Neural crest cell (in vitro differentiated cells): ENCODE data around the gene CPXM2. TPM values are rescaled to one million over a fixed set of nuclear protein-coding genes. Genes with fewer than 3 reads are reported as not detected.

ENCODE experiments used
- DNase-seq: peaks from one replicate; pipeline ENCODE4 v3.0.0; 2021; ENCODE audit warnings: low read depth, mixed read lengths, low spot score
- H3K27ac Mint-ChIP-seq: one replicate; pipeline ENCODE4 v1.8.0; 2021; ENCODE audit warnings: mild to moderate bottlenecking, mixed read lengths; ENCODE audit not compliant: unreplicated experiment
- H3K27me3 Mint-ChIP-seq: 2 replicates; pipeline ENCODE4 v1.8.0; 2021; ENCODE audit warnings: low read depth, mild to moderate bottlenecking, mixed read lengths
- H3K36me3 Mint-ChIP-seq: 2 replicates; pipeline ENCODE4 v1.8.0; 2021; ENCODE audit warnings: low read depth, mild to moderate bottlenecking, mixed read lengths
- H3K4me1 Mint-ChIP-seq: 2 replicates; pipeline ENCODE4 v1.8.0; 2021; ENCODE audit warnings: mixed read lengths
- H3K4me3 Mint-ChIP-seq: one replicate; pipeline ENCODE4 v1.8.0; 2021; ENCODE audit warnings: mild to moderate bottlenecking, mixed read lengths
- H3K9me3 Mint-ChIP-seq: 2 replicates; pipeline ENCODE4 v1.8.0; 2021; ENCODE audit warnings: mixed read lengths
- total RNA-seq: library from RNA; stranded (reverse); gene quantifications from 2 replicates; pipeline ENCODE4 v1.2.1, GENCODE V29; 2021
- TF ChIP-seq, protein P1 (sequence below): fragments of 200-600 bp; sonication (generic); conservative IDR thresholded peaks from 2 replicates; pipeline ENCODE4 v1.5.0; 2021; ENCODE audit warnings: antibody characterized with exemption, mild to moderate bottlenecking

The CPXM2 gene
- total RNA-seq, 1 donor from 2014 or later = not detected

DNA sequence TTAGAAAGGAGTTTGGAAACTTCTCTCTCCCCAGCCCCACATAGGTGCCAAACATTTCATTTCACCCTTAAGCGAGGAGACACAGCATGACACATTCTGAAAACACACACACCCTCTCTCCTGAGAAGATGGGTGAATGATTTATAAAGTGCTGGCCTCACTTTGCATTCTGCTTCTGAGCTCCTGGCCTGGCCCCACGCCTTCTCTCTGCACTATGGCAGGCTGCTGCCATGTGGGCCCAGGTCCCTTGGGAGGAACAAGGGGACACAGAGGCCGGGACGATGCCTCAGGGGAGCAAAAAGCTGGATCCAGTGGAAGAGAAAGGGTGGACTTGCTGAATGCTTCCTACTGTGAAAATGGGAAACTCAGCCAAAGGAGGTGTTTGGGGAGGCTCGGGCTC, 56.0 kb downstream of the CPXM2 start:
- H3K36me3 Mint-ChIP-seq = no peaks in the 10 kb centered on the region
- no peak overlapping the region for H3K4me3 Mint-ChIP-seq
- H3K27ac Mint-ChIP-seq = no peak overlapping the region
- H3K9me3 Mint-ChIP-seq = no peaks in the 10 kb centered on the region
- no peak for DNase-seq
- TF ChIP-seq, protein P1, sequence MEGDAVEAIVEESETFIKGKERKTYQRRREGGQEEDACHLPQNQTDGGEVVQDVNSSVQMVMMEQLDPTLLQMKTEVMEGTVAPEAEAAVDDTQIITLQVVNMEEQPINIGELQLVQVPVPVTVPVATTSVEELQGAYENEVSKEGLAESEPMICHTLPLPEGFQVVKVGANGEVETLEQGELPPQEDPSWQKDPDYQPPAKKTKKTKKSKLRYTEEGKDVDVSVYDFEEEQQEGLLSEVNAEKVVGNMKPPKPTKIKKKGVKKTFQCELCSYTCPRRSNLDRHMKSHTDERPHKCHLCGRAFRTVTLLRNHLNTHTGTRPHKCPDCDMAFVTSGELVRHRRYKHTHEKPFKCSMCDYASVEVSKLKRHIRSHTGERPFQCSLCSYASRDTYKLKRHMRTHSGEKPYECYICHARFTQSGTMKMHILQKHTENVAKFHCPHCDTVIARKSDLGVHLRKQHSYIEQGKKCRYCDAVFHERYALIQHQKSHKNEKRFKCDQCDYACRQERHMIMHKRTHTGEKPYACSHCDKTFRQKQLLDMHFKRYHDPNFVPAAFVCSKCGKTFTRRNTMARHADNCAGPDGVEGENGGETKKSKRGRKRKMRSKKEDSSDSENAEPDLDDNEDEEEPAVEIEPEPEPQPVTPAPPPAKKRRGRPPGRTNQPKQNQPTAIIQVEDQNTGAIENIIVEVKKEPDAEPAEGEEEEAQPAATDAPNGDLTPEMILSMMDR = no peak
- H3K27me3 Mint-ChIP-seq = peaks cover 40% of the 10 kb centered on the region
- no peaks in the 10 kb centered on the region for H3K4me1 Mint-ChIP-seq

DNA sequence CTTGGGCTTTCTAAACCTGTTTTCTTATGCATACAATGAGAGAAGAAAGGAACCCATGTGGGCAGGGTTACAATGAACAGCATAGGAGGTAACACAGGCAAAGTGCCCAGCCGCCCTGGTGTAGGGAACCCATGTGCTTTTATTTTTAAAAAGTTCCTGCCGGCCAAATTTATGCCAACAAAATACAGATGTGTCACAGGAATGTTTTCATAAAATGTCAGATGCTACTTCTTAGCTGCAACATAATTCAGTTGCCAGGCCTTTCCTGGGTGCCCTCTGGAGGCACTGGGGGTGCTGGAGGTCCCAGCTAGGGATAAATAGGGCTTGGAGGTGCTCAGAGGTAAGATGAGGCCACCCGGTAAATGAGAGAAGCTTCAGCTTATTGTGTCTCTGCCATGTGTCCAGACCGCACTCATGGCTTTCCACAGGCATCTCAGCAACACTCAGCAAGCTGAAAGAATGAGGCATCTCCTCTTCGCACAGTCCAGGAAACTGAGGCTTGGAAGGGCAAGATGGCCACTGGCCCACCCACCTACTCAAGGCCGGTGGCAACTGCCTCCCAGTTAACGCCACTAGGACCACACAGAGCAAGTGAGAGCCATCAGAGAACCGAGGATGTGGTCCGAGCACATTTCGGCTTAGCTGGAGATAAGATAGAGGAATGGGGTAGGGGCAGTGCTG, 58.3 kb downstream of the CPXM2 start:
- DNase-seq = no peak
- no peak overlapping the region for H3K27ac Mint-ChIP-seq
- H3K4me3 Mint-ChIP-seq = no peak overlapping the region

DNA sequence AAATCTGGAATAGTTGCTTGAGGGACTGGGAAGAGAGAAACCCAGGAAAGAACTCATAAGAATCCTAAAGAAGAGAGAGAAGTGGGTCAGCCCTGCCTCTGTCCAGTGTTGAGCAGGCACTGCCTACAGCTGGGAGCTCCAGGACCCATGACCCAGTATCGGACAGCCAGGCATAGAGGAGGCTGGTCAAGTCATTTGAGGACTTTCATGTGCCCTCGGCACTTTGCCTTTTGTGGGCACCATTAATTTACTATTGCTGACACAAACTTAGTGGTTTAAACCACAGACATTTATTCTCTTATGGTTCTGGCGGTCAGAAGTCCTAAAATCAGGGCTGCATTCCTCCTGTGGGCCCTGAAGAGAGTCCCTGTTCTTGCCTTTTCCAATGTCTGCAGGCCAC, 60.3 kb downstream of the CPXM2 start:
- H3K9me3 Mint-ChIP-seq = no peaks in the 10 kb centered on the region
- H3K27ac Mint-ChIP-seq = peak overlapping the region; percentile 38
- TF ChIP-seq, protein P1 = no peak
- no peaks in the 10 kb centered on the region for H3K4me1 Mint-ChIP-seq
- no peak for DNase-seq
- peaks cover 11% of the 10 kb centered on the region for H3K27me3 Mint-ChIP-seq
- H3K4me3 Mint-ChIP-seq = no peak overlapping the region
- H3K36me3 Mint-ChIP-seq = no peaks in the 10 kb centered on the region

More for the DNA sequence above, 58.3 kb downstream of the CPXM2 start:
- H3K4me1 Mint-ChIP-seq = no peaks in the 10 kb centered on the region
- TF ChIP-seq, protein P1 = no peak
- H3K9me3 Mint-ChIP-seq = no peaks in the 10 kb centered on the region
- H3K27me3 Mint-ChIP-seq = peaks cover 24% of the 10 kb centered on the region
- H3K36me3 Mint-ChIP-seq = no peaks in the 10 kb centered on the region

DNA sequence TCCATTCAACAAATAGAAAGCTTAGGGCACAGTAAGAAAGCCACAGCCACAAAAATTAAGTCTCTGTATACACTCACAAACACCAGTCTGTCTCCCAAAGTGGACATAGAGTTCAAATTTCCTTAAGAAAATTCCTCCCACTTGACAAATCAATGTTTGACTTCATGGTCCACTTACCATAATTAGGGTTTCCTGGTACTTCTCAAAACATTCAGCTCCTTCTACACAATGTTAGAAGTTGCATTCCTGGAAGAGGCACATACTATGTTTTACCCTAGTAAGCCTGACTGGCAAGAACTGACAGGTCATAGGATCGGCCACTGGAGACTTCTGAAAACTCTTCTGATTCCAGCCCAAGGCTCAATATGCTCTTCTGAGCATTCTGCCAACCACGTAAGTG, 70.5 kb downstream of the CPXM2 start:
- Mint-ChIP-seq H3K27me3 (peaks cover 13% of the 10 kb centered on the region), H3K9me3 (peaks cover 3% of the 10 kb centered on the region), H3K27ac (no peak overlapping the region), H3K4me1 (no peaks in the 10 kb centered on the region), H3K36me3 (no peaks in the 10 kb centered on the region), H3K4me3 (no peak overlapping the region)
- TF ChIP-seq, protein P1 = no peak
- DNase-seq = no peak

DNA sequence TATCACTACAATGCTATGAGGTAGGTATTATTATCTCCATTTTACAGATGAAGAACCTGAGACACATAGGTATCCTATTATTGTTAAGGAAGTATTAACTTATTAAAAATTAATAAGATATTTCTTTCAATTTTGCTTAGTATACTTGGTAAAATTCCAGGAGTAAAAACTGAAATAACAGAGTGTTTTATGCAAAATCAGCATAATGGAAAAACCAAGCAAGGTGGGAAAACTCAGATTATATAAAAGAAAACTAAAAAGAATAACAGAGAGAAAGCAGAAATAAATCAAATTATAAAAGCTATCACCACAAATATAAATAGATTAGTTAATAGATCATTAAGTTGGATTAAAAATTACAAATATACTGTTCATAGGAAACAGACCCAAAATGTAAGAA, 82.0 kb downstream of the CPXM2 start:
- H3K36me3 Mint-ChIP-seq = no peaks in the 10 kb centered on the region
- H3K4me3 Mint-ChIP-seq = no peak overlapping the region
- H3K4me1 Mint-ChIP-seq = peaks cover 21% of the 10 kb centered on the region

More for the DNA sequence above, 82.0 kb downstream of the CPXM2 start:
- Mint-ChIP-seq H3K9me3 (no peaks in the 10 kb centered on the region), H3K27ac (no peak overlapping the region), H3K27me3 (no peaks in the 10 kb centered on the region)
- TF ChIP-seq, protein P1 = no peak
- DNase-seq = no peak
